ENCODE results near the gene DDX27.

The DDX27 gene

DNA sequence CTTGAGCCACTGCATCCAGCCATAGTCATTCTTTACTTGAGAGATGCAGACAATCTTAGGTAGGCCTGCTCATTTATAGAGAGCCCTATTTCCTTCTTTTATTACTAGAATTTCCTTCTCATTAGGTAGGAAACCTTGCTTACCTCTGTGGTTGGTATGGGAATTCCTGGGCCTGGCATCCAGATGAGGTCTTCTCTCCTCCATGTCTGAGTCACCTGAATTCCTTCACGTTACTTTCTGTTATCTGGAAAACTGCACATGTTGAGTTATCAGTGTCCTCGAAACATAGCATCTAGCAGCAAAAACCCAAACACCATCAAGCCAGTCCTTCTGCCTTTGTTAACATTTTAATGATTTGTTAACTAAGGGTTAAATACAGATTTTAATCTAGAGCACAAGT, 56.4 kb downstream of the DDX27 start:
- peak overlapping the region; percentile 94 for H3K27ac ChIP-seq
- TF ChIP-seq, protein P1, sequence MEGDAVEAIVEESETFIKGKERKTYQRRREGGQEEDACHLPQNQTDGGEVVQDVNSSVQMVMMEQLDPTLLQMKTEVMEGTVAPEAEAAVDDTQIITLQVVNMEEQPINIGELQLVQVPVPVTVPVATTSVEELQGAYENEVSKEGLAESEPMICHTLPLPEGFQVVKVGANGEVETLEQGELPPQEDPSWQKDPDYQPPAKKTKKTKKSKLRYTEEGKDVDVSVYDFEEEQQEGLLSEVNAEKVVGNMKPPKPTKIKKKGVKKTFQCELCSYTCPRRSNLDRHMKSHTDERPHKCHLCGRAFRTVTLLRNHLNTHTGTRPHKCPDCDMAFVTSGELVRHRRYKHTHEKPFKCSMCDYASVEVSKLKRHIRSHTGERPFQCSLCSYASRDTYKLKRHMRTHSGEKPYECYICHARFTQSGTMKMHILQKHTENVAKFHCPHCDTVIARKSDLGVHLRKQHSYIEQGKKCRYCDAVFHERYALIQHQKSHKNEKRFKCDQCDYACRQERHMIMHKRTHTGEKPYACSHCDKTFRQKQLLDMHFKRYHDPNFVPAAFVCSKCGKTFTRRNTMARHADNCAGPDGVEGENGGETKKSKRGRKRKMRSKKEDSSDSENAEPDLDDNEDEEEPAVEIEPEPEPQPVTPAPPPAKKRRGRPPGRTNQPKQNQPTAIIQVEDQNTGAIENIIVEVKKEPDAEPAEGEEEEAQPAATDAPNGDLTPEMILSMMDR (conservative IDR thresholded peaks at IDR 0.05), result no peak

DNA sequence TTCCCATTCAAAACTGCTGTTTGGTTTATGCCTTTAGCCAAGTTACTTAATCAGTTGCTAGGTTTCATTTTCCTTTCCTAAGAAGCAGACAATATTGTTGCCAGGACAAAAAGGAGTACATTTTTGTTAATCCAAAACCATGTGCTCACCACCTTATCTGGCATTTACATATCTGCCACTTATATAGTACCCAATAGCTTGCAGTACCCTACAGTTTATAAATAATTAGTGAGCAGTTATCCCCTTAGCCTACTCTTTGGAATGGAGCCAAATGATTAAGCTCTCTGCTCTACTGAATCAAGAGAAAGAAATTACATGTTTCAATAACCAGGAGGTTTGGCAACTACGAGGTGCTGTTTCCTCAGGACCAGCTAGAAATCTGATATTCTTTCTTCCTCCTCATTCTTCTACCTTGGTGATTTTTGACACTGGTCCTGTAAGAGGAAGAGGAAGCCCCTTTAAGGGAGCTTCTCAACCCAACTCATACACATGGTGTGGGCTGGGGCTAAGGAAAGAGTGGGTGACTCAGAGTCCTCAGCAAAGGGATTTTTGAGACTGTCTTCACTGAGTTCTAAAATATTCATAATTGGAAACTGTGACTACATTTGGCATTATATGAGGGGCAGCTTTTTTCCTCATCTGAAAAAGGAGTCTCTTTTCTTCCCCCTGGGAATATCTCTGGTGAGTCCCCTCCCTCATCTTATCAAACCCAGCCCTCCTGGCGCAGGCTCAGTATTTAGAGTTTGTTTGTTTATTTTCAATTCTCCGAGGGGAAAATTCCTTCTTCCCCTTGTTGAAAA, 57.1 kb downstream of the DDX27 start:
- TF ChIP-seq, protein P1 (conservative IDR thresholded peaks at IDR 0.05), result no peak
- H3K27ac ChIP-seq, result peak overlapping the region; percentile 94

DNA sequence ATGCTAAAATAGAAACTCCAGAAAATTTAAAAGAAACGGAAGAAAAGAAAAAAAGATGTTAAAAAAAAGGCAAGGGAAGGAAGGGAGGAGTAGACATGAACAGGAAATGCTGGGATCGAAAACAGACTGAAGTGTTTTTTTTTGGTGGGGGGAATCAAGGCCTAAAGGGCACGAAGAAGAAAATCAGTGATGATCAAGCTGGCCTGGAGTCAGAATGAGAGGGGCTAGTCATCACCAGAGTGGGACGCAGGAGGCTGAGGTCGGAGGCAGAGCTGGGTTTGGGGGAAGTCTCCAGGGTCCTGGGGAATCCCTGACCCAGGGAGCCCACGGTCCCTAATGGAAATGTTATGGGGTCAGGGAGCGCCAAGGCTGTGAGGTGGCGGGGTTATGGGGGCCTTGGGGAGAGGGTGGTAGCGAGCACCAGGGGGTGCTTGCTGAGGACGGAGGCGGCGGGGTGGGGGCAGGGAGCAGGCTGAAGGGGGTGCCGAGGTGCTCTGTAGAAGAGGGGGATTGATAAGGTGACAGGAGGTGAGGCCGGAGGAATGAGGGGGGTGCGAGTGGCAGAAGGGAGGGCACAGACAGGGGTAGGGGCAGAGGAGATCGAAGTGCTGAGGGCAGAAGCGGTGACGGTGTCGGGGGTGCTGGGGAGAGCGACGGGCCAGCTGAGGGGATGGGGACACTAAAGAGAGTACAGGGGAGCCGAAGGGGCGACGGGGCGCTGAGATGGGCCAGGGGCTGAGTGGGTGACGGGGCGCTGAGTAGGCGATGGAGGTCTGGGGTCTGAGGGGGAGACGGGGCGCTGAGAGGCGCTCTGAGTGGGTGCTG, 58.0 kb downstream of the DDX27 start:
- TF ChIP-seq, protein P1 (conservative IDR thresholded peaks at IDR 0.05), result no peak

DNA sequence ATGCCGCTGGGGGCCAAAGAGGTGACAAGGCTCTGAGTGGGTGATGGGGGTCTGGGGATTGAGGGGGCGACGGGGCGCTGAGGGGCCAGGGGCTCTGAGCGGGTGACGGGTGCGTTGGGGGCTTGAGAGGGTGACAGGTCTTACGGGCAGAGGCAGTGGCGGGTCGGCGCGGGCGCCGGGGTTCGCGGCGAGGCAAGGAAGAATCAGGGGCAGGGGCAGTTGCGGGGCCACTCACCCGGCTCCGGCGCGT, 58.5 kb downstream of the DDX27 start:
- TF ChIP-seq, protein P1 (conservative IDR thresholded peaks at IDR 0.05), result no peak
- peak overlapping the region; percentile 94 for H3K27ac ChIP-seq

More for the DNA sequence above, 58.0 kb downstream of the DDX27 start:
- H3K27ac ChIP-seq, result peak overlapping the region; percentile 94

DNA sequence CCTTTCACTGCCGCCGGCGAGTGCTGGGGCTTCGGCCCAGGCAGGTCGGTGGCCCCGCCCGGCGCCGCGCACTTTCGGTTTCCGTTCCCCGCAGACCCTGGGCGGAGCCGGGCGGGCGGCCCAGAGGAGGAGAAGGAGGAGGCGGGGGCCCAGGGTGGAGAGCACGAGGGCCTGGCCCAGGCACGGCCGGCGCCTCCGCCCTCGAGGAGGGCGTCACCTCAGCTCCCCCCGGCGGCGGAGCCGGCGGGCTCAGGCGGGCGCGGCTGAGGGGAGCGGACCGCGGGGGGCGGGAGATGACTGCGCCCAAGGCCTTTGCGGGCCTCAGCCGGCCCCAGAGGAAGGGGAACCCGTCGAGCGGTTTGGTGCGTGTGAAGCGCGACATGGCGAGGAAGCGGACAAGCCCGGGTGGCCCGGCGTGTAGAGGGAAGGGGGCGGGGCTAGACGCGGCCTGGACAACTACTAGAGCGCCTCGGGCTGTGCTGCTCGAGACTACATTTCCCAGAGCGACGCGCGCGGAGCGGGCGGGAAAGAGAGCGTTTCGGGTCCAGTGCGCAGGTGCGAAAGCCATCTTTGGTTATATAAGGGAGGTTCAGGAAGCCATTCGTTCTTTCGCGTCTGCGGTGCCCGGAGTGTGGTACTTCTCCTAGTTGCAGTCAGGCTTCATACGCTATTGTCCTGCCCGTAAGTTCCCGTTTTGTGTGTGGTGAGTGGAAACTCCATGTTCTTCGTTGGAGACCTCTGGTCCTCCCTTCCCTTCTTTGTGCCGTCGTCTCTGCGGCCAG, 59.0 kb downstream of the DDX27 start, which contains the start of gene ZNFX1:
ZNFX1 (minus strand) TSS at position 22 of the 782 bp plus-strand sequence. CDS start 2,218 bp downstream, outside the sequence.
- TF ChIP-seq, protein P1 (conservative IDR thresholded peaks at IDR 0.05), result no peak; the same call in 1 of the 2 replicates
- peak within 1 kb of the TSS; percentile 94 for H3K27ac ChIP-seq

DNA sequence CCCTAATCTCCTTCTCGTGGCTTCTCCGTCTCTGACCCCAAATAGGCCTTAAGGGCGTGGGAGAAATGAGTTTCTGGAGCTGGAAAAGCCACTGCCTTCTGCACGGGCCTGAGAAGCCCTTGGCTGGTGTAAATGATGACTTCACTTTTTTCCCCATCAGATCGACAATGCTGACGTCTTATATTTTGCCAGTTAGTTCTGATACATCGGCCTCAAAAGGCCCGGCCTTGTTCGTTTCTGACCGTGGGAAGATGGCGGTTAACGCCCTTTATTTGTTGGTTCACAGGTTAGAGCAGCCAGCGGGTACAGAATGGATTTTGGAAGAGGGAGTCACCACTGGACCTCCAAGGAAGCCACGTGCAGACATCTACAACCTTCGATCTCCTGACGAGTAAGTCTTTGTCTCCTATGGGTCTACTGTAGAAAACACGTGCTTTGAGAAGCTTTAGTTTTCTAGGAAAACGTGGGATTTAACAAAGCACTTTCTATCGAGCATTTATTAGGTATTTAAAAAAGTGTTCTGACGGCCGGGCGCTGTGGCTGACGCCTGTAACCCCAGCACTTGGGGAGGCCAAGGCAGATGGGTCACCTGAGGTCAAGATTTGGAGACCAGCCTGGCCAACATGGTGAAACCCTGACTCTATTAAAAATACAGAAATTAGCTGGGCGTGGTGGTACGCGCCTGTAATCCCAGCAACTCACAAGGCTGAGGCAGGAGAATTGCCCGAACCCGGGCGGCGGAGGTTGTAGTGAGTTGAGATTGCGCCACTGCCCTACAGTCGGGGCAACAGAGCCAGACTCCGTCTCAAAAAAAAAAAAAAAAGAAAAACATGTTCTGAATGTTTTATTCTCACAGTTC, 59.8 kb downstream of the DDX27 start:
- TF ChIP-seq, protein P1 (conservative IDR thresholded peaks at IDR 0.05), result no peak
- peak overlapping the region; percentile 94 for H3K27ac ChIP-seq
